PC-3 (cell line): ENCODE data around the gene CIZ1. TPM values are rescaled to one million over a fixed set of nuclear protein-coding genes. Genes with fewer than 3 reads are reported as not detected.

Experiments
- ATAC-seq: fragments of 200-7000 bp; cut with Tn5 transposase; 2 replicates; pipeline ENCODE4 v1.9.1; 2020; ENCODE audit warnings: mild to moderate bottlenecking, moderate library complexity
- BruUV-seq: library from RNA; stranded (reverse); fragments of 400-500 nt; replicated peaks from 2 replicates; lab custom pipeline; 2021; lab: Mats Ljungman, UMichigan
- CTCF ChIA-PET: fragments of 300-600 bp; sonication (Branson Sonifier 250); formaldehyde crosslinking; loops from one replicate; lab custom pipeline; 2022; ENCODE audit warnings: antibody characterized with exemption; lab: Charles Lee
- POLR2A ChIA-PET: fragments of 300-600 bp; sonication (Branson Sonifier 250); formaldehyde crosslinking; loops from one replicate; lab custom pipeline; 2022; ENCODE audit warnings: antibody characterized with exemption; ENCODE audit not compliant: unreplicated experiment; lab: Charles Lee
- DNase-seq: peaks from one replicate; pipeline ENCODE4 v3.0.0-alpha.2; 2015
- H2AFZ ChIP-seq: fragments of 300-600 bp; sonication (generic); 2 replicates; pipeline ENCODE4 v1.6.0; 2016; ENCODE audit warnings: antibody characterized with exemption, low read length
- H3F3A ChIP-seq: fragments of 300-600 bp; sonication (generic); one replicate; pipeline ENCODE4 v1.6.0; 2017; ENCODE audit warnings: antibody characterized with exemption, low read length, control low read depth, mild to moderate bottlenecking; ENCODE audit not compliant: unreplicated experiment
- H3K27ac ChIP-seq: fragments of 300-600 bp; sonication (generic); 2 replicates; pipeline ENCODE4 v1.5.1; 2016; ENCODE audit warnings: mild to moderate bottlenecking, low read length
- H3K27me3 ChIP-seq: fragments of 300-600 bp; sonication (generic); 2 replicates; pipeline ENCODE4 v1.6.1; 2016; ENCODE audit warnings: low read length, mixed read lengths
- H3K36me3 ChIP-seq: fragments of 300-600 bp; sonication (generic); 2 replicates; pipeline ENCODE4 v1.6.1; 2016; ENCODE audit warnings: low read depth, mixed run types, low read length, mixed read lengths
- H3K4me1 ChIP-seq: fragments of 300-600 bp; sonication (generic); 2 replicates; pipeline ENCODE4 v1.5.1; 2016; ENCODE audit warnings: low read length; ENCODE audit not compliant: insufficient read depth
- H3K4me2 ChIP-seq: fragments of 300-600 bp; sonication (generic); 2 replicates; pipeline ENCODE4 v1.6.0; 2016; ENCODE audit warnings: low read length
- H3K4me3 ChIP-seq: fragments of 300-600 bp; sonication (generic); 2 replicates; pipeline ENCODE4 v1.5.1; 2016; ENCODE audit warnings: mild to moderate bottlenecking, low read length, mixed read lengths
- H3K79me2 ChIP-seq: fragments of 300-600 bp; sonication (generic); 2 replicates; pipeline ENCODE4 v1.6.1; 2017; ENCODE audit warnings: low read length, mixed read lengths
- H3K9ac ChIP-seq: fragments of 300-600 bp; sonication (generic); 2 replicates; pipeline ENCODE4 v1.6.0; 2016; ENCODE audit warnings: mild to moderate bottlenecking, low read length
- H3K9me2 ChIP-seq: fragments of 300-600 bp; sonication (generic); replicated peaks from 2 replicates; pipeline ENCODE4 v1.6.1; 2016; ENCODE audit warnings: mixed run types, low read length, mixed read lengths
- H3K9me3 ChIP-seq: fragments of 300-600 bp; sonication (generic); 2 replicates; pipeline ENCODE4 v1.6.1; 2016; ENCODE audit warnings: low read length, mixed read lengths
- H4K20me1 ChIP-seq: fragments of 300-600 bp; sonication (generic); 2 replicates; pipeline ENCODE4 v1.6.1; 2016; ENCODE audit warnings: low read length, mixed read lengths
- CTCF ChIP-seq: fragments of 300-600 bp; sonication (generic); conservative IDR thresholded peaks from 2 replicates; pipeline ENCODE4 v1.5.1; 2017; ENCODE audit warnings: antibody characterized with exemption, low read depth, mild to moderate bottlenecking, low read length
- EZH2 ChIP-seq: fragments of 300-600 bp; sonication (generic); IDR thresholded peaks from one replicate; pipeline ENCODE4 v1.6.1; 2017; ENCODE audit warnings: antibody characterized with exemption, mild to moderate bottlenecking, low read length; ENCODE audit not compliant: unreplicated experiment
- EZH2phosphoT487 ChIP-seq: fragments of 300-600 bp; sonication (generic); IDR thresholded peaks from 2 replicates; pipeline ENCODE4 v1.6.1; 2018; ENCODE audit warnings: mild to moderate bottlenecking, antibody characterized with exemption, low read length, borderline replicate concordance
- intact Hi-C: fragments of 100-400 bp; cut with micrococcal nuclease; formaldehyde crosslinking; loops from 2 replicates; pipeline ENCODE4 v1.9.0; 2023
- total RNA-seq: library from RNA; depleted of rRNA; stranded (reverse); fragments of >200 nt; gene quantifications from 2 replicates; pipeline ENCODE4 v1.2.3, GENCODE V29; 2014

Gene CIZ1
- total RNA-seq, 1 experiment from 2014 or later, result 46.1 TPM

GRCh38 chr9:128175726-128176125, 15.6 kb downstream of the CIZ1 start:
- H3K4me2 ChIP-seq, result no peak overlapping the region
- no peak overlapping the region for H3K27ac ChIP-seq
- H3K36me3 ChIP-seq, result no peaks in the 10 kb centered on the region; the same call in 1 of the 2 replicates
- no peaks in the 10 kb centered on the region for H3F3A ChIP-seq
- ATAC-seq, result no peak
- H4K20me1 ChIP-seq, result no peaks in the 10 kb centered on the region
- no peaks in the 10 kb centered on the region for H3K27me3 ChIP-seq
- H3K79me2 ChIP-seq, result no peaks in the 10 kb centered on the region
- no peak for DNase-seq
- TF ChIP-seq EZH2 (no peak), CTCF (no peak), EZH2phosphoT487 (no peak)
- H3K4me1 ChIP-seq, result no peaks in the 10 kb centered on the region
- H3K9ac ChIP-seq, result no peak overlapping the region
- ChIA-PET CTCF (no interaction called here), POLR2A (no interaction called here)
- H3K9me2 ChIP-seq, result no peaks in the 10 kb centered on the region
- no TSS peak for BruUV-seq
- H3K4me3 ChIP-seq, result no peak overlapping the region
- H3K9me3 ChIP-seq, result no peaks in the 10 kb centered on the region
- intact Hi-C loops, result no loop called here
- no peak overlapping the region for H2AFZ ChIP-seq

GRCh38 chr9:128175102-128175563, 16.2 kb downstream of the CIZ1 start:
- Histone ChIP-seq H3K36me3 (no peaks in the 10 kb centered on the region; the same call in 1 of the 2 replicates), H3K9me2 (no peaks in the 10 kb centered on the region), H3K79me2 (no peaks in the 10 kb centered on the region), H3K4me1 (no peaks in the 10 kb centered on the region), H3K4me2 (no peak overlapping the region), H3K4me3 (no peak overlapping the region), H3K9ac (no peak overlapping the region), H4K20me1 (no peaks in the 10 kb centered on the region), H3K27me3 (no peaks in the 10 kb centered on the region), H2AFZ (no peak overlapping the region), H3F3A (no peaks in the 10 kb centered on the region), H3K27ac (no peak overlapping the region), H3K9me3 (no peaks in the 10 kb centered on the region)
- ATAC-seq (no peak), DNase-seq (no peak)
- no peak for TF ChIP-seq CTCF
- TF ChIP-seq EZH2, result no peak
- TF ChIP-seq EZH2phosphoT487, result no peak
- intact Hi-C loops, result no loop called here
- BruUV-seq, result no TSS peak
- ChIA-PET CTCF (no interaction called here), POLR2A (no interaction called here)

DNA sequence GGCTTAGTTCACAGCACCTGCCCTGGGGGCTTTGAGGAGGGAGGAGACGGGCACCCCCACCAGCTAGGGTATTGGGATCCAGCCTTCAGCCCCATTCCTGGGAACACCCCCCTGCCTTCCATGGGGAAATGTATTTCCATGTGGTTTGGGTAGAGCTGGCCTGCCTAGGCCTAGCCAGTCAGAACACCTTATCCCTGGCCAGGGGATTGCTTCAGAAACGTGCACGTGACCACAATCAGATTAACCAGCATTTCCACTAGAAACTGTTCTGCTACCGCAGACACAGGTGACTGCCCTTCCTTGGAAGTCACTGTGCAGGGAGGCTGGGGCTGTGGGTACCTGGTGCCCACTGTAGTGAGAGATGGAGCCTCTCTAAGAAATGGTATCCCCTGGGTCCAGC, 17.3 kb downstream of the CIZ1 start:
- DNase-seq, result no peak

More for the DNA sequence above, 17.3 kb downstream of the CIZ1 start:
- H3K27me3 ChIP-seq, result no peaks in the 10 kb centered on the region
- intact Hi-C loops, result no loop called here
- no peaks in the 10 kb centered on the region; the same call in 1 of the 2 replicates for H3K36me3 ChIP-seq
- no peak overlapping the region for H3K4me2 ChIP-seq
- POLR2A ChIA-PET, result no interaction called here
- no peaks in the 10 kb centered on the region for H3K4me1 ChIP-seq
- H4K20me1 ChIP-seq, result no peaks in the 10 kb centered on the region
- H3K4me3 ChIP-seq, result no peak overlapping the region
- H3K9ac ChIP-seq, result no peak overlapping the region
- no peak for ATAC-seq
- H3K9me3 ChIP-seq, result no peaks in the 10 kb centered on the region
- no peak for TF ChIP-seq EZH2
- TF ChIP-seq CTCF, result no peak
- TF ChIP-seq EZH2phosphoT487, result no peak
- no peaks in the 10 kb centered on the region for H3K9me2 ChIP-seq
- no peak overlapping the region for H2AFZ ChIP-seq
- H3F3A ChIP-seq, result no peaks in the 10 kb centered on the region
- CTCF ChIA-PET, result no interaction called here
- BruUV-seq, result no TSS peak
- H3K79me2 ChIP-seq, result no peaks in the 10 kb centered on the region
- no peak overlapping the region for H3K27ac ChIP-seq
